GM12892 (cell line): ENCODE data around the gene MYBPC2.

Source experiments
- POLR2A ChIP-seq: IDR thresholded peaks from 2 replicates; pipeline ENCODE4 v1.6.1; 2011; ENCODE audit warnings: low read depth, low read length, control low read depth
- POLR2AphosphoS5 ChIP-seq: IDR thresholded peaks from 2 replicates; pipeline ENCODE4 v1.6.1; 2011; ENCODE audit warnings: low read depth, low read length, control low read depth
- TAF1 ChIP-seq: IDR thresholded peaks from 2 replicates; pipeline ENCODE4 v1.6.1; 2011; ENCODE audit warnings: low read depth, mild to moderate bottlenecking, control low read depth, low read length, borderline replicate concordance

DNA sequence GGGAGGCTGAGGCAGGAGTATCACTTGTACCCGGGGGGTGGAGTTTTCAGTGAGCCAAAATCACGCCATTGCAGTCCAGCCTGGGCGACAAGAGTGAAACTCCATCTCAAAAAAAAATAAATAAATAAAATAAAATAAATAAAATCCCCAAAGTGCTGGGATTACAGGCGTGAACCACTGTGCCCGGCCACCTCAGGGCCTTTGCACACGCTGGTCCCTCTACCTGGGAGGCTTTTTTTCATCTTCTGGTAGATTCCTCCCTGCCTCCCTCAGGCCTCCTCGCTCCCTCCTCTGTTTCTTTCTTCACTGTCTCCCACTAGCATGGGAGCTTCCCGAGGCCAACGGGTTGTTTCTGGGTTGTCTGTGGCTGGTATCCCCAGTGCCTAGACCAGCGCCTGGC is 15.1 kb downstream of the MYBPC2 start:
- no peak for TF ChIP-seq TAF1
- TF ChIP-seq POLR2A = no peak
- TF ChIP-seq POLR2AphosphoS5 = no peak
